IPS-NIHi7 (cell line): Measurements from ENCODE around the gene AJM1.

Source experiments
- DNase-seq: peaks from one replicate; pipeline ENCODE4 v3.0.0; 2012; ENCODE audit warnings: mixed read lengths; ENCODE audit errors: extremely low spot score

The AJM1 gene

DNA sequence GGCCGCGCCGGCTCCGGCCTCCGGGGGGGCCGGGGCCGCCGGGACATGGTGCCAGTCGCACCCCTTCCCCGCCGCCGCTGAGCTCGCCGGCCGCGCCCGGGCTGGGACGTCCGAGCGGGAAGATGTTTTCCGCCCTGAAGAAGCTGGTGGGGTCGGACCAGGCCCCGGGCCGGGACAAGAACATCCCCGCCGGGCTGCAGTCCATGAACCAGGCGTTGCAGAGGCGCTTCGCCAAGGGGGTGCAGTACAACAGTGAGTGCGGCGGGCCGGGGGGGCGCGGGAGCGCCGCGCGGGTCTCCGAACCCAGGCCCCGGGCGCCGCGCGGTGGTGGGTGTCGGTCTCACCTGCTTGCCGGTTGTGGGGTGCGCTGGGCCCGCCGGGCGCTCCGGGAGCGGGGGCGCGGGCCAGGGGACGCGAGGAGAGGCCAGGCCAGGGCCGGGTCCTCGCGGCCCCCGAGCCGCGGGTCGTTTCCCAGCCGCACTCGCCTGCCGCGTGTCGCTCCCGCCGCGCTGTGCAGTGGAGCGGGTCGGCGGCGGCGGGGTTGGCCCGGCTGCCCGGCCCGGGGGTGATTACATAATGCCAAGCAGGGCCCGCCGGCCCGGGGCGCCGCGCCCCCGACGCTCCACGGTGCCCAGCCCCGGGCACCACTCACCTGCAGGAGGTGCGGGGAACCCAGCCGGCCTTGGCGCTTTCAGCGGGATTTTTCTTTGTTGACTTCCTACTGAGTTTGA is 34.0 kb upstream of the AJM1 start:
- DNase-seq = no peak

DNA sequence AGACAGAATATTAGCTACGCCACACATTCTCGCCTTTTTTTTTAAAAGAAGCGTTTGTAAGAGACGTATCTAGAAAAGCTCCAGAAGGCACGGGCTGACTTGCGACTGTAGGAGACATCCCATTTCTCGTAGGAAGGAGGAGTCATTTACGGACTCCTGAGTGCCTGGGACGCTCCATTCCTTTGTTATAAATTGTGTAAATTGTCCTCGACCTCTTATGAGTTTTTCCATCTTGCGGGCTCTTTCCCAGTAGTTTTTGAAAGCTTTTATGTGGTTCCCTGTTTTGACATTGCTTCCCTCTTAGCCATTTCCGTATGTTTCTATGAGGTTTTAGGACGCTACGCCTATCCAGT is 33.5 kb upstream of the AJM1 start:
- DNase-seq = no peak

DNA sequence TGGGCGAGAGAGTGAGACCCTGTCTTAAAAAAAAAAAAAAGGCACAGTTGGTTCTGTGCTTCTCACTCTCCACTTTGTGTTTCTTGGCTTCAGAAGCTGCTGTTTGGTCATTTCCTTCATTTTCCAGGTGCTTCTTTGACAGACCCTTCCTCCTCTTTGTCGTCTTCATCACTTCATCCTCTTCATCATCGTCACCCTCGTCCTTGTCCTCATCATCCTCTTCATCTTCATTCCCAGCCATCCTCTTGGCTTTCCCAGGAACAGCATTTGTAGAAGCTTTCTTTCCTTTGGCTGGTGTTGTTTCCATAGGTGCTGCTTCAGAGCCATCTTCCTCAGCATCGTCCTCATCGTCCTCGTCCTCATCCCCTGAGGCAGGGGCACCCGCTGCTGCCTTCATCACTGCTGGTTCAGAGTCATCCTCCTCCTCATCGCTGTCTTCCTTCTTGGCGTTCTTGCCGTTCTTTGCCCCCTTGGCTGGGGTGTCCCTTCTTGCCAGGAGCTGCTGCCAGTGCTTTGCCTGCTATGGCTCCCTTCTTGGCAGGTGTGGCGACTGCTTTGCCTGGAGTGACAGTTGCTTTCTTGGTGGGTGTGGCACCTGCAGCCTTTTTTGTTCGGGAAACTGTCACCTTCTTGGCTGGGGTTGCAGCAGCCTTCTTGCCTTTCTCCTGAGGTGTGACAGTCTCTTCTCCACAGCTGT is 27.4 kb upstream of the AJM1 start:
- DNase-seq = no peak

DNA sequence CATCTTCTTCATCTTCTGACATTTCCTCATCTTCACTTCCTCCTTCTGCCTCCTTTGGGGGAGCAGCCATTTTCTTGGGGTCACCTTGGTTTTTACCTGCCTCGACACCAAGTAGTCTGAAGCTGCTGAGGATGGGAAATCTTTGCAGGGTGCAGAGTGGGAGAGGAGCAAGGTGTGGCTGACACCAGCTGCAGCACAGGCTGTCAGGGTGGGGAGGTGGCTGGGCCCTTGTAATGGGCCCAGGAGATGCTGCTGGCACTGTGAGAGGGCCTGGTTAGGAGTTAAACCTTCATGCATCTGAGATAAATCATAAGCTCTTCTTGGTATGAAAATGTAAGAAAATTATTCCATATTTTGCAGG is 26.9 kb upstream of the AJM1 start:
- no peak for DNase-seq

DNA sequence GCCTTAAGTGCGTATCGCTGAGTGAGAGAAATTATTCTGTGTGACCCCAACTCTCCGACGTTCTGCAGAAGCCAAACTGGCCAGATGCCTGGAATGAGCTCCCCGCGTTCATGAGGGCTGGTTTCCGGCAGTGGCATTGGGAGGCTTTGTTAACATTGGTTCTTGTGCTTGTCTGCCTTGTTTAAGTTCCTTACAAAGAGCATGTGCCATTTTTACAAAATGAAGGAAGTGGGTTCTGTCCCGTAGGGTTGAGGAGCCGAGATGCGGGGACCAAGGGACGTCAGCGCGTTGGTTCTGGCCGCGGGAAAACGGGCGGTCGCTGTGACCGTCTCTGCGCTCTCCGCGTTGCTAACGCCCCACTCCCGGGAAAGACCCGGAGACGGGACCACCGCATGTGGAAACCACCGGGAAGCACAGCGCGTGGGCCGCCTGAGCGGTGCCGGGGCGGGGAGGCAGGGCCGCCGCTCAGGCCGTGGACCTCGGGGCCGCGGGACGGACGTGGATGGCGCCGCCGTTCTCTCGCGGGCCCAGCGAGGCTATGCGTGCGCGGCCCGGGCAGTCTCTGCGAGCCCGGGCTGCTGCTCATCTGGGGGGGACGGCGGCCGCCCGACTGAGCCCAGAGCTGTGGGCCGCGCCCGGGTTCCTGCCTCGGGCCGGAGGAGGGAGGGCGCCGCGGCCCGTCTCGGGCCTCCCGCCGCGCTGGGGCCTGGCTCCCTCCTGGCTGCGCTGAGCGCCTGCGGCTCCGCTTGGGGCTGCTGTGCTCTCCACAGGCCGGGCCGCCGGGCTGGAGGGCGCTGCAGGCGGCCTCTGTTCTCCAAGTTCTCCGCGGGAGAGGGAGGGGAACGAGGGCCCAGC is 21.1 kb upstream of the AJM1 start:
- DNase-seq = peak; percentile 71

DNA sequence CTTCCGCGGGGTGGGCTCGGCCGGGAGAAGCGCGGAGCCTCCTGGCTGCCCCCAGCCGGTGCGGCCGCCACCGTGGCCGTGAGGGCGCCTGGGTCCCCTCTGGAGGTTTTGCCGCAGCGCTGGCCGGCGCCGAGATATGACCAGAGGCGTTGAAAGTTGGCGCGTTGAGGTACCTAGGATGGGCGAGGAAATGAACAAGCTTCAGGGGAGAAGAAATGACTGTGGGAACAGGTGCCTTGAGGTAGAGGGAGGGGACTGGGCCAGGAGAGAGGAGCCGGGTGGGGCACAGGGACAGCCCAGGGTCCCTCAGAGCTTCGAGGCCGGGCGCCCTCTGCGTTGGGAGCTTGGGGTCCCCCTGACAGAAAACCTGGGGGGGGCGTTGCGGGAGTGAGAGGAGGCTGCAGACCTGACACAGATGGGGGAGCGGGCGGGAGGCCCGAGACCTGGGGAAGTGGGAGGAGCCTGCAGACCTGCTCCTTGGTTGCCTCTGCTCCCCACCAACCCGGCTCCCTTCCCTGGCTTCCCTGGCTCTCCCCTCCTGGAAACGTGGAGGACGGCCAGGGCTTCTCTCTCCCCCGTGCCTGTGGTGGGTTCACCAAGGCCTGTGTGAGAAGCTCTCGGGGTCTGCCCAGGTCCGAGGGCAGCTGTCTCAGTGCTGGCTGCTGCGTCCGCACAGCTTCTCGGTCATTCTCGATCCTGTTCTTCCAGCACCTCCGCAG is 20.3 kb upstream of the AJM1 start:
- peak; percentile 51 for DNase-seq

DNA sequence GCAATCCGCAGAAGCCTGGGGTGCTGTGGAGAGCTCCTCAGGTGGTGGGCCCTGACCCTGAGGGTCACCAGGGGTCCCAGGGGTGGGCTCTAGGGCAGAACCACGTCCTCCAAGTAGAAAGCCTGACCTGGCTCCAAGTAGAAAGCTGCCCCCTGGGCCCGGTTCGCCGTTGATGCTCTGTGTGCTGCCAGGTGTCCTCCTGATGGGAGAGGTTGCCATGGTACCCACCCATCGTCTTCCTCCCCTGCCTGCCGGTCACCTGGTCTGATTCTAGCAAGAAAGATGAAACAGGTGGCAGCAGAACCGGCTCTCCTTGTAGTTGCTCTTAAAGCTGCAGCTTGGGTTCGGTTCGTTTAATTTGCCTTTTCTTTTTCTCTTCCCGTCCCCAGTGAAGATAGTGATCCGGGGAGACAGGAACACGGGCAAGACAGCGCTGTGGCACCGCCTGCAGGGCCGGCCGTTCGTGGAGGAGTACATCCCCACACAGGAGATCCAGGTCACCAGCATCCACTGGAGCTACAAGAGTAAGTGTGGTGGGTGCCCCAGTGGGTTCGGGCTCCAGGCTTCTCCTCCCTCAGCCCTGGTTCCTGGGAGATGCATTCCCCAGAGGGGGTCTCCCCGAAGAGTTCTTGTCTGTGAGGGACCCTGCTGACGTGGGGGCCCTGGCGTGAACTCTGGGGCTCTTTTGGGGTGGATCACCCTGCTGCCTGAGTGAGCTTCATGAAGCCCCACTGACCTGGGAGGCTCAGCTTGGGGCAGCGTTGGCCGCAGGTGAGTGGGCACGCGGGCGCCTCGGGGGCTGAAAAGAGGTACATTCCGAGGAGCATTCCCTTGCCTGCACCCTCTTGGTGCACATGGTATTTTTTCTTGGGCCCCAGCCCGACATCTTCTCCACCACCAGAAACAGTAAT is 18.9 kb upstream of the AJM1 start:
- DNase-seq = no peak

DNA sequence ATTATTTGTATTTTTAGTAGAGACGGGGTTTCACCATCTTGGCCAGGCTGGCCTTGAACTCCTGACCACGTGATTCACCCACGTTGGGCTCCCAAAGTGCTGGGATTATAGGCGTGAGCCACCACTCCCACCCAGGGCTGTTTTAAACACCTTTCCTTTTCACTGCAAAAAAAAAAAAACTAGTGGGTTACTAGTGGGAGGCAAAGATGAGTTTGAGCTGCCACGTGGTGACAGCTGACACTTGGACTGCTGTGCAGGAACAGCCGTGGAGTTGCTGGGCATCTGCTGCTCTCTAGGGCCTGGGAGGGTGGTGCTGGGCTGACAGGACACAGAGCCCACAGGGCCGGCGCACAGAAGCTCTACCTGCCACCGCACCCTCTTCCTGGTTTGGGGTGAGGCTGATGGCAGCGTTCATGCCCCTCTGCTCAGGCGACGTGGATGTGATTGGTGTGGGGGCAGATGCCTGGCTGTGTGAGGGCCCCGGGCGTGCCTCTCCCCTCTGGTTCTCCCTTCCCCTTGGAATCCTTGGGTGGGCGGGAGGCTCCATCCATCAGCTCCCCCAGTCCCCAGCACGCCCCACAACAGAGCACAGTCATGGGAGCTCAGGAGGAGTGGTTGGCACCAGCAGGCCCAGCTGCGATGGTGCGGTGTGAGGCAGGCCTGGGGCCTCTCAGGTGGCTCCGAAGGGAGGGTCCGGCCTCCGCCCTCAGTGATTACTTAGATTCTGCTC is 17.6 kb upstream of the AJM1 start:
- DNase-seq = no peak

DNA sequence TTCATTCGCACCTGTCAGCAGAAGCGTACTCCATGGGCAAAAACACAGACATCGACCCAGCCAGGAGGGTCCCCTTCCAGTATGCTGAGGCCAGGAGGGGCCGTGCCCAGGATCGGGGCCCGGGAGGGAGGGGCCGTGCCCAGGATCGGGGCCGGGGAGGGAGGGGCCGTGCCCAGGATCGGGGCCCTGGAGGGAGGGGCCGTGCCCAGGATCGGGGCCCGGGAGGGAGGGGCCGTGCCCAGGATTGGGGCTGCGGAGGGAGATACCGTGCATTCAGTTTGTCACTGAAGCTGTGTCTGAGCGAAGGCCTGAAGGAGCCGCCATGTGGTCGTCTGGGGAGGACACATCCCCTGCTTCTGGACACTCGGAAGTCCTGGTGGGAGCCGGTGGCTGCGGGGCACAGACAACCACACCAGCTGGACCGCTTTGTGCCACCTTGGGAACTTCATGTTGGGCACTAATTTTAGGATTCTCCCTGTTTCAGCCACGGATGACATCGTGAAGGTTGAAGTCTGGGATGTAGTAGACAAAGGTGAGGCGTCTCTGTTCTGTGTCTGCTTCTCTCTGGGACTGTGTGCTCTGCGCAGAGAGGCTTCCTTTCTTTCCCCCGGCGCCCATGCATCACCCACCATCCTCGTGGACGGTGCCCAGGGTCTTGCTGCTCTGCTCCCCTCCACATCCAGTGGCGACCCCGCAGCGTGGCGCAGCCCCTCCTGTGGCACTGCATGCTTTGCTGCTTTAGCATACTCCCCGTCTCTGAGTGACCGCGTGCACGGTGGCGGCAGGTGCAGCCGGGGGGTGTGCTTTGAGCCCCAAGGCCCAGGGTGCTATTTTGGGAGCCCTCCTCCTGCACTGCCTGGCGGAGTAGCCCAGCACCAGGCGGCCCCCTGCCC is 16.7 kb upstream of the AJM1 start:
- DNase-seq = no peak

DNA sequence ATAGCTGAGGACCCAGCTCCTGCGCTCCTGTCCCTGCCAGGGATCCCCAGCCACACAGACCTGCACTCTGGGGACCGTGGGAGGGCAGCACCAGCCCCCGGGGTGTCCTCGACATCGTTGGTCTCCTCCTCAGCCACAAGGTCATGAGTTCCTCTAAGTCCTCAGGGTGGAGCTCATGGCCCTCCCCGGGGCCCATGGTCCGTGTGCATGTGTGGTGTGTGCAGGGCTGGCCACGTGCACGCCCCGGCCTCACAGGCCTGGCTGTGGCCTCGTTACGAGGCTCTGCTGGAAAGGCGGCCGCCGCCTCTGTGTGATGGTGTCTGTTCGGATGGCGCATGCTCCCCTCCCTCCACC is 16.1 kb upstream of the AJM1 start:
- no peak for DNase-seq

DNA sequence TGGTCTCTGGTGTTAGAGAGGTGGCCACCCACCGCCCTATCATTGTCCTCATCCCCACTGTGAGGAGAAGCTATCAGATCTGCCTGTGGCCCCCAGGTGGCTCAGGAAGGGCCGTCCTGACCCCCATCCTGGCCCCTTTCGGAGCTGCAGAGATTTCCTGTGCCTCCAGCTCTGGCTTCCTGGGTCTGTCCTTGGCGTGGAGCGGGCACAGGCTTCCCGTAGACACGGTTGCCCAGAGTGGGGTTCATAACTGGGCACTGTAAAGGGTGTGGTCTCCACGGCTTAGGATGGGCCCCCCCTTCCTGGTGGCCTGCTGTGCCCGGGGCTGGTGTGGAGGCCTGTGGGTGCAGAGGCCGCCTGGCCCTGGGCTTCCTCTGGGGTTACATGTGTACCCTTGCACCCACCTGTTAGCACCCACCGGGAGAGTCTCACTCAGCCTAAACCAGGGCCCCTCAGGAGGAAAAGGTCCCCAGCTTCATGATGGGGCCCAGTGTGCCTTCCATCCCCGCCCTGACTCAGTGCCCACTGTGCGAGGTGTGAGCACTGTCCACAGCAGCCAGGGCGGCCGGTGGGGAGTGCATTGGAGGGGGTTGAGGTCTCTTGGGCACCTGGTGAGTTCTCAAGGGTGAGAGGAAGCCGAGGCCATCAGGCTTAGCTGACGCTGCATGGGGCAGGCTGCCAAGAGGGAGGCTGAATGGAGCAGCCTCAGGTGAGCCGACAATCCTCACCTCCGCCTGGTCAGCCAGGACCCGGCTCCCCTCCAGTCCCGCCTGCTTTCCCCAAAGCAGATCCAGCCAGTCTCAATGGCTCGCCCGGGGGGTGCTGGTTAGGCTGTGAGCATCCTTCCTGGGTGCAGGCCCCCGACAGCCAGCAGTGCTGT is 15.3 kb upstream of the AJM1 start:
- no peak for DNase-seq

DNA sequence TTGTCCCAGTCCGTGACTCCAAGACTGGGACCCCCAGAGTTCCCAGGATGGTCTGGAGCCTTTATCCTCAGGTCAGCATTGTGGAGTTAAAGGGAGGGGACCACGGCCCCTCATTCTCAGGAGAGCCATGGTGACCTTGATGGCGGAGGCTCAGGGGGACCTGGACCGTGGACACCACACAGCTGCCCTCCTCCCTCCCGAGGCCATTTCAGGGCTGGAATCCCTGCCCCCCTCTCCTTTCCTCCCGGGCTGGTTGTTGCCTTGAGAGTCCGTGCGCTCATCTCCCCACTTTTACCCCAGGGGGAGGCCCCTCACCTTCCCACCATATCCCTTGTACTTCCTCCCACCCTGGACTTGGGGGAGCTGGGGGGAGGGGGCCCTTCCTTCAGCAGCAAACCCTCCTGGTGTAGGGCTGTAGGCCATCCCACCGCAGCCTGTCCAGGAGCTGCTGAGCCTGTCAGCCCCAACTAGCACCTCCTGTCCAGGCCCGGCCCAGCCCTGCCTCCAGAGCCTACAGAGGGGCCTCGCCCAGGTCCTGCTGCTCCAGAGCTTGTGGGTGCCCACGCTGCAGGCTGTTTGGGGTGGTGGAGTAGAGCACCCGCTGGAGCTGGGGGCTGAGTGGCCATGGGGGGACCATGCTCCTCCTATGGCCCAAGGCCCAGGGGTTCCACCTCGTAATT is 14.3 kb upstream of the AJM1 start:
- no peak for DNase-seq

DNA sequence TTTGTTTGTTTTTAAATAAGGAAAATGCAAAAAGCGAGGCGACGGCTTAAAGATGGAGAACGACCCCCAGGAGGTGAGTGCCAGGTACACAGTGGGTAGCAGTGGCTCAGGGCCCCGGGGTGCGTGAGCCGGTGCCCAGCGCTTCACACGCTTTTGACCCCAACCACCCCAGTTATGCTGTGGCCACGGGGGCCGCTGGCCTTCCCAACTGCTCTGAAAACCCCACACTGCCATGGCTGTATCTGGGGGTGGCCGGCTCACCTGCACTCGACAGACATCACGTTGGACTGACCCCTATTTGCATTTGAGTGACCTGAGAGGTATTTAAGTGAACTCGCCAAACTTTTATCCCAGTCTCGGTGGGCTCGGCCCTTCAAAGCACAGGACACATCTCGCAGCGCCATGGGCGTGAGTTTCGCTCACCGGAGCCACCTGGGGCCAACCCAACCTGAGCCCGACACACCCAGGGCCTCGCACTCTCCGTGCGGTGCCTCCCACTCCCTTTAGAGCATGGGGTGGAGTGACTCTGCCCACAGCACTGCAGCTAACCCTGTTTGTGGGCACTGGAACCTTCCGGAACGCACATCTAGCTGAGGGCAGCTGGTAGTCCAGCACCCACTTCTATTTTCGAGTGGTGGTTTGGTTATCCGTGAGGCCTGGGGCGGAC is 13.7 kb upstream of the AJM1 start:
- no peak for DNase-seq

DNA sequence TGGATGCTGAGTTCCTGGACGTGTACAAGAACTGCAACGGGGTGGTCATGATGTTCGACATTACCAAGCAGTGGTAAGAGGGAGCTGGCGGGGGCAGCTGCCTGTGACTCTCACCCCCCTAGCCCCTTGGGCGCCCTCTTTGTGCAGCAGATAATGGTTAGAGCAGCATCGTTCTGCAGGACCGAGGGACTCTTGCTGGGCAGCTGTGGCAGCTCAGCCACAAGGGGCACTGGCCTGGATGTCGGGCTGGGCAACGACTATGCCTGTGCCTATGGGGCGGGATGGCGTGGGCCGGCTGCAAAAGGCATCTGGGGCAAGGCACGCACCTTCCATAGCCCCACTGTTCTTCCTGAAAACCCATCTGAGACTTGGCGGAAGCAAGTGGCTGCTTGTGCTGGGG is 12.9 kb upstream of the AJM1 start:
- DNase-seq = no peak

DNA sequence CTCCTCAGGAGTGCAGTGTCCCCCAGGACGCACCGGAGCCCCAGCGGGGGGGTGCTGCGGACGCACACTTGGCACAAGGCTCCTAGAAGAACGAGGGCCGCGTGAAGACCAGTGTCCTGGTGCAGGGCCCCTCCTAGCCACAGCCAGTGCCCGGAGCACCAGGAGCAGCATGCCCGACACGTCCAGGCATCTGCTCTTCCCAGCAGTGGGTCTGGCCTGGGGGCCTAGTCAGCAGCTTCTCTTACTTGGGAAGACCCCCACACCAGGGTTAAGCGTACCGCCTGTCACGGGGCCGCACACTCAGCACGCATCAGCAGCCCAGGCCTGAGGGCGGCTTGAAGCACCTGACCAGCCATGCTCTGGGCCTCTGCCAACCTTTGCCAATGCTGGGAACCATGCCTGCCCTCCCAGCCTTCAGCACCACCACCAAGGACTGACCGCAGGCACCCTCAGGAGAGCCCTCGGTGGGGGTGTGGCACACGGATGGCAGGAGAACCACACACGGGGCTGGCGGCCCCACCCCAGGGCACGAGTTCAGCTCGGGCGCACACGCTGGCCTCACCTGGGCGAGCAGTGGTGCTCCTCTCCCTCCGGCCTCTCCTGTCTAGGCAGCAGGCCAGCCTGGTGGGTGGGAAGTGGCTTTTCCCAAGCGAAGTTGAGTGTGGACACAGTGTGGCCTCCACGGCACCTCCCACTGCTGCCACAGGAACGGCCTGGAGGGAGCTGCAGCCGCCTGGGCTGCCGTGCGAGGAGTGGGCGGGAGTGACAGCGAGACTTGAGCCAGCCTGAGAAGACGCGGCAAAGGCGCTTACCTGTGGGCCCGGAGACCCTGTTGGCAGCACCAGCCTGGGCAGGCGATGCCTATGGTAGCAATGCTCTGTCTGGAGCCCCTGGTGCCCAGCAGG is 12.0 kb upstream of the AJM1 start:
- DNase-seq = no peak

DNA sequence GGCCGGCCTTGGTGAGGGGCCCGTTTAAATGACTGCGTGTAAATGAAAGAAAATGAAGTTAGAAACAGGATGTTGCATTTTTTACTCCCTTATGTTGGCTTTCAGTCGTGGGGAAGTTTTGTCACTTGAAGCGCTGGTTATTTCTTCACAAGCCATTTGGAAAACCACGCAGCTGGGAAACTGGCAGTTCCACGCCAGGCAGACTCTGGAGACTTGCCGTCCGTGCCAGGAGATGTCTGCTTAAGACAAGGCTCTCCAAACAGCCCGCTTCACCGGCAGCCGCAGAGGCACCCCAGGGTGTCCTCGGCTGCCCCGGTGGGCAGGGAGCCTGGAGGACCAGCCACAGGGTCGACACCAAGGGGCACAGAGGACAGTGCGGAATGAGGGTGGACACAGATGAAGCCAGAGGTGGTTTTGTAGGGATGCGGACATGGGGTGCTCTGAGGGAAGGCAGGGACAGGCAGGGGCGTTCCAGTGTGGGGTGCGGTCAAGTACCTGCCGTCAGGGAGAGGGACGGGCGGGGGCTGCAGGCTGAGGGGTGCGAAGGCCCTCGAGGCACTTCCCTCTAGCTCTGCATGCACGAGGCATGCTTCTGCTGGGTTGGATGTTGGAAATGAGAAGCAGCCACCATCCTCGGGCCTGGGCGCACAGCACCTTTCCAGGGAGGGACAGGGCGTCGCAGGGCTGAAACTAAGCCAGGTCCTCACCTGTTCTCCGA is 11.1 kb upstream of the AJM1 start:
- no peak for DNase-seq
